ENCODE data around the gene HSD3B2.

Gene HSD3B2

DNA sequence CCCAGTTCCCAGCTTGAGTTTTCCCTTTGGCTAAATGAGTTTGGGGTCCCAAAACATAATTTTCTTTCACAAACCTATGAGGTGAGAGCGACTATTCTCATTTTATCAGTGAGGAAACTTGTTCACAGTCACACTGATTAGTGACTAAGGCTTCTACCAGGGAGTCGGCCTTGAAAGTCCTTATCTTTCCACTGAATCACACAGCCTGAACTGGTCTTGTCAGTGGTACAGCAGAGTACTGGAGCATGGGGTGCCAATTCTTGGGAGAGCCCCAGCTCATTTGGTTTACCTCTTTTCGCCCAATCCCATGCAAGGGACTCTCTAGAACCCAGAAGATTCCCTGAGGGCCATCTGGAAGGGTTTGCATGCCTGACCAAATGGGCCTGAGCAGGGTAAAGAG is 16.9 kb downstream of the HSD3B2 start:
- TF ChIP-seq, protein P1, sequence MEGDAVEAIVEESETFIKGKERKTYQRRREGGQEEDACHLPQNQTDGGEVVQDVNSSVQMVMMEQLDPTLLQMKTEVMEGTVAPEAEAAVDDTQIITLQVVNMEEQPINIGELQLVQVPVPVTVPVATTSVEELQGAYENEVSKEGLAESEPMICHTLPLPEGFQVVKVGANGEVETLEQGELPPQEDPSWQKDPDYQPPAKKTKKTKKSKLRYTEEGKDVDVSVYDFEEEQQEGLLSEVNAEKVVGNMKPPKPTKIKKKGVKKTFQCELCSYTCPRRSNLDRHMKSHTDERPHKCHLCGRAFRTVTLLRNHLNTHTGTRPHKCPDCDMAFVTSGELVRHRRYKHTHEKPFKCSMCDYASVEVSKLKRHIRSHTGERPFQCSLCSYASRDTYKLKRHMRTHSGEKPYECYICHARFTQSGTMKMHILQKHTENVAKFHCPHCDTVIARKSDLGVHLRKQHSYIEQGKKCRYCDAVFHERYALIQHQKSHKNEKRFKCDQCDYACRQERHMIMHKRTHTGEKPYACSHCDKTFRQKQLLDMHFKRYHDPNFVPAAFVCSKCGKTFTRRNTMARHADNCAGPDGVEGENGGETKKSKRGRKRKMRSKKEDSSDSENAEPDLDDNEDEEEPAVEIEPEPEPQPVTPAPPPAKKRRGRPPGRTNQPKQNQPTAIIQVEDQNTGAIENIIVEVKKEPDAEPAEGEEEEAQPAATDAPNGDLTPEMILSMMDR (IDR thresholded peaks at IDR 0.05; ENCODE audit: low read depth, low read length), result no peak
- Histone ChIP-seq H3K4me3 (ENCODE audit: low read depth, low read length) (no peak overlapping the region), H3K27me3 (ENCODE audit: insufficient read depth, low read depth, severe bottlenecking) (peaks cover 4% of the 10 kb centered on the region), H3K27ac (no peak overlapping the region), H3K9me3 (ENCODE audit: severe bottlenecking) (no peaks in the 10 kb centered on the region), H3K36me3 (no peaks in the 10 kb centered on the region)
- no peak for DNase-seq

DNA sequence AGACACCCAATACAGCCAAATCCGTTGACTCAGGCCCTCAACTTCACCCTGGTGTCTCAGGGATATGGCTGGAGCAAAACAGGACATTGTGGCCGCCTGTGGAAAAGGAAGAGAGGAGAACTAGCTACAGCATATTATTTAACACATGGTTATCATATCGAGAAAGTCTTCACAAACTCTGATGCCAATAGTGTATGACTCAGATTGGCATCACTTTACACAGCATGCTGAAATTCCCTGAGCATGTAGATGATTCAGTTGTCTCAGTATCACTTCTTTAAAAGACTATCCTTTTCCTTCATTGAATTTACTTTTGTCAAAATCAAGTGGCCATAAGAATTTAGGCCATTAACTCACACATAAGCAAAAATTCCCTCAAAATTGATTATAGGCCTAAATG is 20.1 kb downstream of the HSD3B2 start:
- no peak for DNase-seq

DNA sequence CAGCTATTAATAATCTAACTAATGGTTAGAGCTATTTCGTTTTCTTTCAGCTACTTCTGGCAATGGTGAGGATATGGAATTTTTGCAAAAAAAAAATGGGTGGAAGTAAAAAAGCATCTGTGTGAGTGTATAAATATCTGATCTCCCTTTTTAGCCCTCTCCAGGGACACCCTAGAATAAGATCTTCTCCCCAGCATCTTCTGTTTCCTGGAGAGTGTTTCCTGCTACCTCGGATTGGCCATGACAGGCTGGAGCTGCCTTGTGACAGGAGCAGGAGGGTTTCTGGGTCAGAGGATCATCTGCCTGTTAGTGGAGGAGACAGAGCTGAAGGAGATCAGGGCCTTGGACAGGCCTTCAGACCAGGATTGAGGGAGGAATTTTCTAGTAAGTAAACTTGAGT is 23.8 kb downstream of the HSD3B2 start:
- Histone ChIP-seq H3K36me3 (no peaks in the 10 kb centered on the region), H3K9me3 (ENCODE audit: severe bottlenecking) (no peaks in the 10 kb centered on the region), H3K27me3 (ENCODE audit: insufficient read depth, low read depth, severe bottlenecking) (no peaks in the 10 kb centered on the region), H3K27ac (no peak overlapping the region), H3K4me3 (ENCODE audit: low read depth, low read length) (no peak overlapping the region)
- no peak for DNase-seq
- TF ChIP-seq, protein P1 (IDR thresholded peaks at IDR 0.05; ENCODE audit: low read depth, low read length), result no peak

More for the DNA sequence above, 20.1 kb downstream of the HSD3B2 start:
- no peak overlapping the region for H3K27ac ChIP-seq
- no peaks in the 10 kb centered on the region for H3K36me3 ChIP-seq
- H3K9me3 ChIP-seq (ENCODE audit: severe bottlenecking), result no peaks in the 10 kb centered on the region
- peaks cover 4% of the 10 kb centered on the region for H3K27me3 ChIP-seq (ENCODE audit: insufficient read depth, low read depth, severe bottlenecking)
- TF ChIP-seq, protein P1 (IDR thresholded peaks at IDR 0.05; ENCODE audit: low read depth, low read length), result no peak
- H3K4me3 ChIP-seq (ENCODE audit: low read depth, low read length), result no peak overlapping the region

DNA sequence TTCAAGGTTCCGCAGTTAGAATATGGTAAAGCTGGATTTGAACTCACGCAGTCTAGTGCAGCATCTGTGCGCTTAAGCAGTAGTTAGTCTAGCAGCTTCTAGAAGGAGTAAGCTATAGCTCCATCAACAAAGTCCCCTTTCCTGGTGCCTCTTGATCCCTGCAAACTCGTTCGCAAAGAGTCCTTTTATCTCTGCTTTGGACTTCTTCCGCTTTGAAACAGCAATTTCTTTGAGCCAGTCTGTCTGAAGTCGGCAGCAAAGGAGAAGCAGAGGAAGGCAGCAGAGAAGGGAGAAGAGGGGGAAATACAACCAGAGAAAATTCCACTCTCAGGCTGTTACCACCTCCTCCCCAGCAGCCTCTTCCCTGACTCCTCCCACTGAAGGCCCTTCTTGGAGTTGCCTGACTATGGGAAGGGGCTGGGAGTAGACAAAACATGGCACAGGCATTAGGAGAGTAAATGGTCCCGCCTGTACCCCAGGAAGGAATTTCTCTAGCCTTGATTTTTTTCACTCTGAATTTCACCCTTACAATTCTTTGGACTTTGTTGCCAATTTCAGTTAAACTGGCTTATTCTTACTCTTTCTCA is 25.9 kb downstream of the HSD3B2 start:
- Histone ChIP-seq H3K27me3 (ENCODE audit: insufficient read depth, low read depth, severe bottlenecking) (no peaks in the 10 kb centered on the region), H3K36me3 (no peaks in the 10 kb centered on the region), H3K27ac (no peak overlapping the region), H3K4me3 (ENCODE audit: low read depth, low read length) (no peak overlapping the region), H3K9me3 (ENCODE audit: severe bottlenecking) (no peaks in the 10 kb centered on the region)
- TF ChIP-seq, protein P1 (IDR thresholded peaks at IDR 0.05; ENCODE audit: low read depth, low read length), result no peak
- no peak for DNase-seq

DNA sequence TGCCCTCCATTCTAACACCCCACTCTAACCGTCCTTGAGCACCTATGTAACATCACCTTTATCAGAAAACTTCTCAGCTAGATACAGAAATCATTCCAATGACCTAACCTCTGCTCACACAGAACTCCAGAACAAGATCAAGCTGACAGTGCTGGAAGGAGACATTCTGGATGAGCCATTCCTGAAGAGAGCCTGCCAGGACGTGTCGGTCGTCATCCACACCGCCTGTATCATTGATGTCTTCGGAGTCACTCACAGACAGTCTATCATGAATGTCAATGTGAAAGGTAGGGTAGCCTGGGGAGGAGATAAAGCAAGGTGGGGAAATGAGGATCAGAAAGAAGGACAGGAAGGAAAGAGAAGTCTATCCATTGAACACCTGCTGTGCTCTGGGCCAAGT is 27.8 kb downstream of the HSD3B2 start:
- DNase-seq, result no peak
- TF ChIP-seq, protein P1 (IDR thresholded peaks at IDR 0.05; ENCODE audit: low read depth, low read length), result no peak
- H3K9me3 ChIP-seq (ENCODE audit: severe bottlenecking), result no peaks in the 10 kb centered on the region
- H3K4me3 ChIP-seq (ENCODE audit: low read depth, low read length), result no peak overlapping the region
- H3K36me3 ChIP-seq, result no peaks in the 10 kb centered on the region
- H3K27ac ChIP-seq, result no peak overlapping the region
- H3K27me3 ChIP-seq (ENCODE audit: insufficient read depth, low read depth, severe bottlenecking), result no peaks in the 10 kb centered on the region

DNA sequence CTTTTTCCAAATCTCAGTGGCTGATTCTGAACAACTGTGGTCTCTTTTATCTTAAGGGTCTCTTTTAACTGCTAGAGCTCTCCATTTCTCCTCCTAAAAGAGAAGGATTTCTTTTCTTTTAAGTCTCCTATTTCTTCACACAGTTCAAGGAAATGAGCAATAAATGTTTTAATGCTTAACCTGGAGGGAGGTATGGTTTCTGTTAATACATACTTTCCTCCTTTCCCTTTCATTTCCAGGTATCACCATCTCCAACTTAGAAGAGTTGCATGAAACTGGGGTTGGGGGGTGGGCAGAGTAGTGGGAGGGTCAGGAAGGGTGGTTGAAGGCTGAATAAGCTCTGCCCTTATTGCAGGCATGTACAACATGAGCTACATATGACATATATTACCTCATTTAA is 31.4 kb downstream of the HSD3B2 start:
- no peak overlapping the region for H3K4me3 ChIP-seq (ENCODE audit: low read depth, low read length)
- no peaks in the 10 kb centered on the region for H3K36me3 ChIP-seq
- H3K27ac ChIP-seq, result no peak overlapping the region
- H3K9me3 ChIP-seq (ENCODE audit: severe bottlenecking), result no peaks in the 10 kb centered on the region
- DNase-seq, result no peak
- H3K27me3 ChIP-seq (ENCODE audit: insufficient read depth, low read depth, severe bottlenecking), result no peaks in the 10 kb centered on the region
- TF ChIP-seq, protein P1 (IDR thresholded peaks at IDR 0.05; ENCODE audit: low read depth, low read length), result no peak

Measured in WERI-Rb-1 (cell line).